SK-N-SH (cell line): Measurements from ENCODE around the gene TMPRSS11B.

Experiments
- CHD2 ChIP-seq: fragments of 150-350 bp; IDR thresholded peaks from 2 replicates; pipeline ENCODE4 v1.6.1; 2018; ENCODE audit warnings: low read length; ENCODE audit not compliant: partially characterized antibody
- ELF1 ChIP-seq: IDR thresholded peaks from 2 replicates; pipeline ENCODE4 v1.4.0; 2012
- EP300 ChIP-seq, 2 experiments: IDR thresholded peaks; 2 replicates each; pipeline versions ENCODE4 v1.4.0 to v1.6.1; 2012; ENCODE audit warnings: borderline replicate concordance in 1 of 2, low read depth in 1 of 2, low read length in 1 of 2
- FOXJ3 ChIP-seq: sonication (generic); formaldehyde crosslinking; IDR thresholded peaks from 2 replicates; pipeline ENCODE4 v1.5.1; 2020; ENCODE audit warnings: mild to moderate bottlenecking, missing genetic modification reagents
- FOXM1 ChIP-seq: IDR thresholded peaks from 2 replicates; pipeline ENCODE4 v1.4.0; 2012; ENCODE audit warnings: low read depth, mild to moderate bottlenecking
- JUND ChIP-seq: IDR thresholded peaks from 2 replicates; pipeline ENCODE4 v1.4.0; 2012
- NRF1 ChIP-seq: IDR thresholded peaks from 2 replicates; pipeline ENCODE4 v1.6.1; 2012; ENCODE audit warnings: low read depth, mild to moderate bottlenecking, low read length
- POLR2AphosphoS5 ChIP-seq: IDR thresholded peaks from 2 replicates; pipeline ENCODE4 v1.6.1; 2012; ENCODE audit warnings: low read depth, low read length
- RAD21 ChIP-seq: IDR thresholded peaks from 2 replicates; pipeline ENCODE4 v1.6.1; 2012; ENCODE audit warnings: mild to moderate bottlenecking, low read length
- RFX5 ChIP-seq: IDR thresholded peaks from 2 replicates; pipeline ENCODE4 v1.6.1; 2012; ENCODE audit warnings: mild to moderate bottlenecking, improper control_type of control experiment, low read length
- TAF1 ChIP-seq: IDR thresholded peaks from 2 replicates; pipeline ENCODE4 v1.6.1; 2012; ENCODE audit warnings: low read depth, mild to moderate bottlenecking, low read length, moderate library complexity, borderline replicate concordance
- TCF12 ChIP-seq: IDR thresholded peaks from 2 replicates; pipeline ENCODE4 v1.4.0; 2012
- TEAD4 ChIP-seq: IDR thresholded peaks from 2 replicates; pipeline ENCODE4 v1.4.0; 2012; ENCODE audit warnings: mild to moderate bottlenecking, borderline replicate concordance; ENCODE audit not compliant: insufficient read depth
- TF ChIP-seq, protein P1 (sequence below): fragments of 200-600 bp; sonication (generic); IDR thresholded peaks from 2 replicates; pipeline ENCODE4 v1.6.1; 2017; ENCODE audit warnings: antibody characterized with exemption, mild to moderate bottlenecking, moderate library complexity

- TF ChIP-seq, protein P1, sequence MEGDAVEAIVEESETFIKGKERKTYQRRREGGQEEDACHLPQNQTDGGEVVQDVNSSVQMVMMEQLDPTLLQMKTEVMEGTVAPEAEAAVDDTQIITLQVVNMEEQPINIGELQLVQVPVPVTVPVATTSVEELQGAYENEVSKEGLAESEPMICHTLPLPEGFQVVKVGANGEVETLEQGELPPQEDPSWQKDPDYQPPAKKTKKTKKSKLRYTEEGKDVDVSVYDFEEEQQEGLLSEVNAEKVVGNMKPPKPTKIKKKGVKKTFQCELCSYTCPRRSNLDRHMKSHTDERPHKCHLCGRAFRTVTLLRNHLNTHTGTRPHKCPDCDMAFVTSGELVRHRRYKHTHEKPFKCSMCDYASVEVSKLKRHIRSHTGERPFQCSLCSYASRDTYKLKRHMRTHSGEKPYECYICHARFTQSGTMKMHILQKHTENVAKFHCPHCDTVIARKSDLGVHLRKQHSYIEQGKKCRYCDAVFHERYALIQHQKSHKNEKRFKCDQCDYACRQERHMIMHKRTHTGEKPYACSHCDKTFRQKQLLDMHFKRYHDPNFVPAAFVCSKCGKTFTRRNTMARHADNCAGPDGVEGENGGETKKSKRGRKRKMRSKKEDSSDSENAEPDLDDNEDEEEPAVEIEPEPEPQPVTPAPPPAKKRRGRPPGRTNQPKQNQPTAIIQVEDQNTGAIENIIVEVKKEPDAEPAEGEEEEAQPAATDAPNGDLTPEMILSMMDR = no peak
- TF ChIP-seq ELF1 (no peak), TCF12 (no peak), FOXM1 (no peak), EP300 (IDR thresholded peaks at IDR 0.05; ENCODE audit: borderline replicate concordance in 1 of 2, low read depth in 1 of 2, low read length in 1 of 2) (no peak), FOXJ3 (no peak), TEAD4 (no peak), RAD21 (no peak), POLR2AphosphoS5 (no peak), TAF1 (no peak), NRF1 (no peak), RFX5 (no peak), CHD2 (no peak), JUND (no peak)
Measured at GRCh38 chr4:68272380-68272779, 26.9 kb upstream of the TMPRSS11B start.
